Activated CD8-positive, alpha-beta memory T cell treated with anti-CD3 and anti-CD28 coated beads, Interleukin-2, amount 50 U/mL, for 24 hours (primary cell): Measurements from ENCODE around the gene DUS1L.

ENCODE experiments used
- DNase-seq: peaks from one replicate; pipeline ENCODE4 v3.0.0-alpha.2; 2020; ENCODE audit errors: extremely low read depth

DUS1L gene

DNA sequence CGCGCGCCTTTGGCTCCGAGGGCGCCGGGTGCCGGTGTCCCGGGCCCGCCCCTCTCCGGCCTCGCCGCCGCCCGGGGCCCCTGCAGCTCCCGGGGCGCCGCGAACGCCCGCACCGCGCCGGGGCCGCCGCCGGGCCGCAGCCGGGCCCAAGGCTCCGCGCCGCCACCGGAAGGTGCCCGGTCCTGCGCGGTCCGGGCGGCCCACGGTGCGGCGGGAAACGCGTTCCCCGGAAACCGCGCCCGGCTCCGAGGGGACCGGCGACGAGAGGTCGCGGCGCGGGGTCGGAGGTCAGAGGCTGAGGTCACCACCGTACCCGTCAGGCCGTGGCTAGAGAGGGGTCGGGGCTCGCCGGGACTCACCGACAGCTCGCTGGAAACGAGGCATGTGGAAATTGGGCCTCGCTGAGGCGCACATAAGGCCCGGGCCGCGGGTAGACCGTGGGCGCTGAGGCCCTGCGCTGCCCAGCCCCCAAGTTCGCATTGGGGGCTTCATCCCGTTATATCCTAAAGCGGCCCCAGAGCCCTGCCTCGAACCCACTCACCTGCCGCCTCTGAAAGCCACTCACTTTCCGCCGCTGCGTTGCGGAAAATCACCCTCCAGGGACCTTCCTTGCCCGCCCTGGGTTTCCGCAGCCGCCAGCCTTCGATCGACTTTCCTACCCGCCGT, at the start of gene DUS1L:
Gene DUS1L, minus strand, starts transcription at position 167 of the 666 bp plus-strand sequence. CDS start 745 bp downstream, outside the sequence.
- no peak for DNase-seq

DNA sequence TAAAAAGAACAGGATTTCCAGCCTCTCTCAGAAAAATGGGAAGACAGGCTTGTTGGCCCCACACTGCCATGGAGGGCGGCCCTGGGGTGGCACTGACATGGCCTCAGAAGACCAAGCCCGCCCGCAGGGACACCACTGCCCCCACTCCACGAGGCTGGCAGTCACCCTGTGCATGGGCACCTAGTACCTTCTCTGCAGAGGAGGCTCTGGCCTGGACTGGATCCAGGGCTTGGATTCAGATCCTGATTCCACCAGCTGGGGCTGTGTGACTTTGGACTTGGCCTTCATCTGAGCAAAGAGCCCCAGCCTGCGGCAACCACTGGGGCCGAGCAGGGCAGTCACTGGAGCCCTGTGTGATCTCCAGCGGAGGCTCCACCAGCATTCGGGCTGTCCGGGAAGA, 49.3 kb upstream of the DUS1L start:
- DNase-seq = no peak

DNA sequence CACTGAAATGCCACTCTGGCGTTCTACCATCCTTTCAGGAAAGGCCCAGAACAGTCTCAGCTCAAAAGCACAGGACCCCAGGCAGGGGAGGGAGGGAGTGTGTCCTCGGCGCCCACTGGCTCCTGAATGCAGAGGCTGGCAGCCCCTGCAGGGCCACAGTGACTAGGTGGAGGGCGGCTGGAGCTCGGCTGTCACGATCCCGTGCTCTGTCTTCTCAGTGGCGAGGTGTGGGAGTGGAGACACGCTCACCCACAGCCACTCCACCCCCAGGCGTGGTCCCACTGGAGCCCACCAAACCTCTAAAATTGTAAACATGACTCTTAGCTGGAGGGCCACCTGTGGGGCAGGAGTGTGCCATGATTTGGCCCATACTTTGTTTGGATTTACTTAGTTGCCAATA, 48.8 kb upstream of the DUS1L start:
- DNase-seq = no peak

DNA sequence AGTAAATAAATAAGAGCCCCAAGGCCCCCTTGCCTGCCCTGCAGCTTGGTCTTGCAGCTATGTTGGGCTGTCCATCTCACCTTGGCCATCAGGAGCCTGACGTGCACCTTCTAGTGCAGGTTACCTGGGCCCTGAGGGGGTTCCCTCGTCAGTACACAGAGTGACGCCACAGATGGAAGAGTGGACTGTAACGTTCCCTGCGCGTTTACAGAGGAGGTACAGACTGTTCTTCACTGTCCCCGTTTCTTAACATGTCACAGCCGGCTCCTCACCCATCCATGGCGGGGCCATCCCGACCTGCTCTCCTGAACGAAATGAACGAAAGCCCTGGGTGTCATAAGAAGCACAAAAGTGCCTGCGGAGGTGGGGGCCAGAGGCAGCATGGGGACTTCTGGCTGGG, 48.3 kb upstream of the DUS1L start:
- DNase-seq = no peak

DNA sequence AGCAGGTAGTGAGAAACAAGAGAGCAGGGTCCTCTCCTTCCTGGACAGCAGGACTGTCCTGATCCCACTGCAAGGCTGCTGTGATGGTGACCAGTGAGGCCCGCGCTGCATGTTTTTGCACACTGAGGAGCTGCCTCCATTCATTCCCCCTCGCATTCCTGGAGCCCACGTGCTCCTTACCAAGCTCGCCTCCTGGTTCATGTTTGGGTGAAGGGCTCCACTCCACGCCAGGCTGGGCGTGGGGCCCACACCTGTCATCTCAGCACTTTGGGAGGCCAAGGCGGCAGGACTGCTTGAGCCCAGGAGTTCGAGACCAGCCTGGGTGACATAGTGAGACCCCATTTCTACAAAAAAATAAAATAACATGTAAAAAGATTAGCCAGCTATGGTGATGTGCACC, 47.8 kb upstream of the DUS1L start:
- no peak for DNase-seq

DNA sequence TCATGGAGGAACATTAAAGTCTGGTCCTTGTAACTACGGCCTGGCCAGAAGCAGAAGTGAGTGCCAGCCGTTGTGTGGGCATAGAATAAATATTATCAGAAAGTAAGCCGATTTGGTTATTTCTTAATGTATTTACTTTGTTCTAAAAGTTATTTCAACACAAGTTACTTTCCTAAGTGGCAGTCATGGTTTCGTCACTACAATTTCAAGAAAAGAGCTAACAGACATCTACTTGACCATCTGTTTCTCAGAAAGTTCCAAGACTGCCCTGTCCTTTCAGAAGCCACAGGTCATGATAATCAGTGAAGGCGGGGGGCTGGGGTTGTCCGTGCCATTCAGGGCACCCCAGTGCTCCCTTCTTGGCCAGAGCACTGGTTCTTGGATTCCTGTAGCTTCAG, 47.3 kb upstream of the DUS1L start:
- no peak for DNase-seq

DNA sequence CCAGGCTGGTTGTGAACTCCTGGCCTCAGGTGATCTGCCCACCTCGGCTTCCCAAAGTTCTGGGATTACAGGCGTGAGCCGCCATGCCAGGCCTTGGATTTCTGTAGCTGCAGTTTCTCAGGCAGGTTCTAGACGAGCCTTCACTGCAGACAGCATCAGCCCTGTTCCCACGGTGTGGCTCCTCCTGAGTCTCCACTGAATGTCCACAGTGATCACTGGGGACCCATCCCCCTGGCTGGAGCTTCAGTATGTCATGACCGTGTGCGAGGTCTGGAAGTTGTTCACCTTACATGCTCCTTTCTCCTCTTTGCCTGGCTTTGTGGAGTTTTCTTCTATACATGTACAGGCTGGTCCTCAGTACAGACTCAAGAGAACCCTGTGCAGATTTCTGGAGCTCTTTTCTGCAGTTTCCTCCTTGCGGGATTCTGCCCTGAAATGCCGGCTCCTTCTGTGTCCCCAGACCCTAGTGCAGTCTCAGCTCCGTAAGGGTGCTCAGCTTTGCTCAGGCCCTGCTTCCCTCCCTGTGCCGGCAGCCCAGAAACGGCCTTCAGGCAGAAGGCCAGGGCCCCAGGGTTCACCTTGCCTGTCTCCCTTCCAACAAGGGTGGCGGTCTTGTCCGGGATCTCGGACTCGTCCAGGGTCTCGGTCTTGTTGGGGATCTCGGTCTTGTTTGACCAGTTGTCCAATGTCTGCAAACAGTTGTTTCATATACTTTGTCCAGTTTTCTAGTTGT, 46.7 kb upstream of the DUS1L start:
- DNase-seq = no peak

DNA sequence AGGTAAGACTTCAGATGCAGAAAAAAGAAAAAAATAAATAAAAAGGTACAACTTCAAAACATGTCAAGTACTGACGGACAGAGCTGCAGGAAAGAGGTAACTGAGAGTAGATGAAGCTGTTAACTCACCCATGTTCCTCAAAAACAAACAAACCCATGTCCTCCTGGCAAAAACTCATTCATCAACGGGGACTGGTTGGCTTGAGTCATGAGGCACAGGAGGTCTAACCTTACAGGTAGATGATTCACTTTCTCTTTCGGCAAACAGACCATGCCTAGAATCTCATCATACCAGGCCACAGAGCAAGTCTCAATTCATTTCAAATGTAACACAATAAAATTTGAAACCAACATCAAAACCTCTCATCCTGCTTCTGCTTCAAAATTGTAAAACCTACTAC, 44.7 kb upstream of the DUS1L start:
- no peak for DNase-seq

DNA sequence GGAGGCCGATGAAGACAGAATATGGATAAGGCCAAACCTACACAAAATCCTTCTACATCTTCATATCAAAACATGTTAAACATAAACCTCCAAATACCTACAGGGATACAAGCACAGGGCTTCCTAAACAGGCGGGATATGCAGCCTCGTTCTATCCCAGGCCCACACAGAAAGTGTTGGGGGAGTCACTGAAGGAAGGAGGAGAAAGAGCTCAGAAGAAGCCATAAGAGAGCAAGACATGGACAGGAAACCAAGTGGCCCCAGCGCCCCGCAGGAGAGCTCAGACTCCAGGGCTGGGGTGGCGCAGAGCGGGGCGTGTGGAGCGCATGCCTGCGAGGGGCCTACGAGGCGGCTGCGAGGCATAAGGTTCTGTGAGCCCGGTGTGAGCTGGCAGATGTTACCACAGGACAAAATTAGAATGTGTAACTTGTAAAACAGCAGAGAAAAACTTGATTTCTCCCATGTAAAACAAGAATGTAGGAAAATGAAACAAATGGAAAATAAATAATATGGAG, 43.4 kb upstream of the DUS1L start:
- DNase-seq = no peak

DNA sequence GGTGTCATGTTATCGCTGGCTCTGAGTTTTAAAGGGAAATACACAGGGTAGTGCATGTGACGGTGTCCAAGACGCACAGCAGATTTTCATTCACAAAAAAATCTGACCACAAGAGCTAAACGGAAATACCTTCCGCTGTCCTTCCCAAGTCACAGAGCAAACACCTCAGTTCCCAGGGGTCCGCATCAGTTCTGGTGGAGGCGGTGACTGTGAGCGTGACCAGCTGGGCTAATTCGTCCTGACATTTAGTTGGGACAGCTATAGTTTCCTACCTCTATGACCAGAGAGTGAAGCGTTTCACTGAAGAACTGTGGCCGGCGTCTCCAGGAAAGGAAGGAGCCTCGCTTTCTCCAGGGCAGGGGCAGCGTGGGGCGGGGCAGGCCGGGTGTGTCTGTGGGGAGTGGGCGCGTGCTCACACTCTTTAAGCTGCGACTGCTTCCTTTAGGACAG, 42.9 kb upstream of the DUS1L start:
- no peak for DNase-seq

DNA sequence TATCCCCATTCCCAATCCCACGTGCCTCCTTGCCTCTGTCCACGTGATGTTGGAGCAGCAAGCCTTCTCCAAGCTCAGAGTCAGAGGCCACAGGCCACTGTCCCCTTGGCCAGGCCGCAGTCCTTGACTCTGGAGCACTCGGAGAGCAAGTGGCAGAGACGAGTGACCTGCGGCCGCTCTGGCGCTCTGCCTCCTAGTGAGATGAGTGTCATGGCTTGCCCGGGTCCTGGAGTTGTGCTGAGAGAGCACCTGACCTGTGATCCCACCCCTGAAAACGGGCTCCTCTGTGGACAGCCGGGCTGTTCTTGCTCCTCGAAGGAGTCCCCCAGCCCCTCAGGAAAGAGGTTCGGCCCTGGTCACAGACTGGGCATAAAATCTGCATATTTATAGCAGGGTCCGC, 42.4 kb upstream of the DUS1L start:
- DNase-seq = no peak

DNA sequence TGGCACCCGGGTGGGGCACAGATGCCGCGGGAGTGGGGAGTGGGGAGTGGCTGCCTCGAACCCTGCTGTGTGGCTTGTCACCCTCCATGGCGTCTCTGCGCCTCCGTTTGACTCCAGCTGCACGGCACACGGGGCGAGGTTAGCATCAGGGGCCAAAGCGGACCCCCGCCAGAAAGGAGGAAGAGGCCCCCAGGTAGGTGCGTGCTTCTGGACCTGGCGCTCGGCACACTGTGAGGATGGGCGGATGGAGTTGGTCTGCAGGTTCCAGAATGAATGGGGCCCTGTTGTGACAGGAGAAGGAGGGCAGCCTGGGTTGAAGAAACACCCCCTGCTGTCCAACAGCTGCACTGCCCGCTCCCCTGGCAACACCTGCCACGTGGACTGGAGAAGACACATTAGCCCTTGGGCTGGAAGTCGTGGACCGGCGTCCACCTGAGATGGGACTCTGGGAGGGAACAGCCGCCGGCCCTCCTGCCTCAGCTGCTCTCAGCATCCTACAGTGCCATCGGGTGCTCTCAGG, 41.8 kb upstream of the DUS1L start:
- DNase-seq = no peak

DNA sequence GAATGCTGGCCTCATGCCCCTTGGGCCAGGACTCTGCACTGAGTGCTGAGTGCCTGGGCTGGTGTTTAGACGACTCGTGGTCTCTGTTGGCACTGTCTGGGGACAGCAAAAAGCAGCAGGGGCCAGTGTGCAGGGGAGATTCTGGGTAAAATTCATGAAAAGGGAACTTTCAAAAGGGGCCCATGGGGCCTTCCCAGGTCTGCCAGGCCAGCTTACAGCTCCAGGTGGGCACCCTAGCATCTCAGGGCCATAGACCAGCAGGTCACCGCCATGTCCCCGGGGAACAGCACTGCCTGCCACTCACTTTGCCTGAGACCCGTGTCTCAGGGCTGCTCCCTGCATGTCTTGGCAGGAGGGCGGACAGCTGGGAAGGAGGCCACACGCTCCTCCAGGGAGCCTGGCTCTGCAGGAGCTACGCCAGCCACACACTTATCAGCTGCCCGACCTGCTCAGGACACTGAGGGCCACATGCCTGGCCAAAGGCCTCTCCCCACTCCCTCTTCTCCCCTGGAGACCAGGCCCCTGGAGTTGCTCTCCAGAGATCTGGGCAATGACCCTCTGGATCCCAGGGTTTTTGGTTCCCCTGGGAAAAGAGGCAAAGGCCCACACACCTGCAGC, 41.2 kb upstream of the DUS1L start:
- DNase-seq = no peak

DNA sequence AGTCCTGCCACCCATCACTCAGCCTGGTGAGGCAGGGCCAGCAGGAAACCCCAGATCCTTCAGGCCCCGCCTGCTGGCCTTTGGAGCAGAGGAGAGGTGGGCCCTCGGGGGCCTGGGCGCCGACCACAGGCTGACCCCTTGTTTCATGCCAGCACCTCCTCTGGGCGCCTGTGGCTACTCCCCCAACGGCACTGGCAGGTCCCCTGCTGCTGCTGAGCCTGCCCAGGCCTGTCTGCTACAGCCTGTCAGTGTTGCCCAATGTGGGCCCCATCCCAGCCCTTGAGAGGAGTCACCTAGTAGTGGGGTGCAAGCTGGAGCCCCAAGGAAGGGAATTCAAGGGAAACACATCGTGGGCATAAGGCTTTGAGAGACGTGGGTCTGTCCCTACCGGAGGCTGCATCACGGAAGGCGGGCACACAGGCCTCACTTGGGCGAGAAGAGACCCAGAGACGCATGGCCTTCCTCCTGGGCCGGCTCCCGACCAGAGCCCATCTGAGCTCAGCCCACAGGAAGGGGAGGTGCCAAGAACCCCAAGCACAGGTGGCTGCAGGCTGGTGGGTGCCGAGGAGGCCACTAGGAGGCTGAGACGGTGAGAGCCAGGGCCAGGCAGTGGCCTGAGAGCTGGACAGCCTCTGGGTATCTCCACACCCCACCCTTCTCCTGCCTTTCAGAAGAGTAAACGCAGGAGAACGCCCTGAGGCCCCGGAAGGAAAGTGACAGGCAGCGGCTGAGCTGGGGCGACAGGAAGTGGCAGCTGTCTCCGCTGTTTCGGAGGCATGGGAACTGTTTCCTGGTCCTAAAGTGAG, 40.5 kb upstream of the DUS1L start:
- no peak for DNase-seq

DNA sequence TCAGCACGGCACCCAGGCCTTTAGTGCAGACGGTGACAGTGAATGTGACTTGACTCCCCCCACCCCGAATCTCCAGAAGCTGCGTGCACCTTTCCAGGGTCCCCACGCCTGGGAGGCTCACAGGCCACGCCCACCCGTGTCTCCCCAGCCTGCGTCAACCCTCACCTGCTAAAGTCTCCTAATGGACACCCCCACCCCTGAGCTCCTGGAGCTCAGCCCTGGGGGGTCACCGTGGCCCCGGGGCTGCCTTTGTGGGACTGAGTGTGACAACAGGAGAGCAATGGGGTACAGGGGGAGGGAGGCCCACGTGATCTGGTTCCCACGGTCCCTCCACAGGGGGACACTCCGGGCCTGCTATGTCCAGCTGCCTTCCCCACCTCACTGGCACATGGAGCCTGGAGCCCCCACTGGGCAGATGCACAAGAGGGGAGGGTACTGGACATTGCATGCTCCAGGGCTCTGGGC, 39.8 kb upstream of the DUS1L start:
- DNase-seq = no peak

DNA sequence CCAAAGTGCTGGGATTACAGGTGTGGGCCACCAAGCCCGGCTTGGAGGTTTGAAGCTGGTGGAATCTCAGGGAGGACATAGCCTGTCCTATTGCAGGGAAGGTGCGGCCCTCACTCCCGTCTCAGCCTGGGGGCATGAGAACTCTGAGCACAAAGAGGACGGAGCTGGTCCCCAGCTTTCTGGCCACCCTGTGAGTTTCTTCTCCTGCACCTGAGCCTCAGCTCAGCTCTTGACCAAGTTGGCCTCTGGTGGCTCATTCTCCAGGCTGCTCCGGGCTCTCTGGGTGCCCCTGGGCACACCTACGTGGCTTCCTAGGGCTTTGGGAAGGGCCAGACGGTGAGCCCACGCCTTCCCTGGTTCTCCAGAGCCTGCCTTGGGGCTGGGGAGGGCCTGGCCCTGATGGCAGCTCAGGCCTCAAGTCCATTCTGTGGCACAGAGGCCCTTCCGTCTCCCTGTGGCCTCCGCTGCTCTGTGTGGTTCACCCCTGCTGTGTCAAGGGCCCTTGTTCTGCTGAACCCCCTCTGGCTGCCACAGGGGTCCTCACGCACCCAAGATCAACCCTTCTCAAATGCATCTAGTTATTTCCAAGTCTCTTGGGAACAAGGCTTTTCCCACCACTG, 39.3 kb upstream of the DUS1L start:
- no peak for DNase-seq

DNA sequence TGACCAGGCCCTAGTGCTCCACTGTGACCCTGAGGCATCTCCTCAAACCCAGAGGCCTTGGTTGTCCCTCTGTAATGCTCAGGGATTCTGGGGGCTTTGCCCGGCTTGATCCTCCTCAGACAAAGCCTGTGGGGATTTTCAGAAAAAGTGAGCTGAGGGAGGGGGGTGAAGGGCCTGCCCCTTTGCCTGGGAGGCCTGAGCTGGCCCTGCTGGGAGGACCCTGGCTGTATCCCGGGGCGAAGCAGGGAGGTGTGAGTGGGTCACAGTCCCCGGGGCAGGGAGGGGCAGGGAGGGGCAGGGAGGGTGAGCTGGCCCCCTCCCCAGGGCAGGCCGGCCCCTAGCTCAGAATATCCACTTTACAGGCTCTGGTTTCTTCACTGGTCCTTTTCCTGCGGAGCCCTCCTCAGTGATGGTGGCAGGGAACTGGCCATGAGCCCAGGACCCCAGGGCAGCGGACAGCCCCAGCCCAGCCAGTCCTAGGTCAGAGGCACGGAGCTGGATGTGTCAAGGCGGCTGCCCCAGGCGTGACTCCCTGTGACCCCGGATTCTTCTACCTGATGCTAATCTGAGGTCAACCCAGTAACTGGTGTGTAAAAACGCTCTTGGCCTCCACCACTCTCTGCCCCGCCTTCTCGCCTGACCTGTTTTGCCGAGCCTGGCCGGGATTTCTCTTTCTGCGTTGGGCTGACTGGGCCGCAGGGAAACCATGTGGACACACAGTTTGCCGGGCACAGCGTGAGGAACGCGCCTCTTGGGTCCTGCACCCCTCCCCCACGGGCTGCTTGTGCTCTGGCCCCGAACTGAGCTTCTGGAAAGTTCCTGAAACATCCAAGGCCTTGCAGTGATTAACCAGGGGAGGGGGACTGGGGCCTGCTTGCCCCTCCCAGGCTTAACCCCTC, 38.2 kb upstream of the DUS1L start:
- no peak for DNase-seq

DNA sequence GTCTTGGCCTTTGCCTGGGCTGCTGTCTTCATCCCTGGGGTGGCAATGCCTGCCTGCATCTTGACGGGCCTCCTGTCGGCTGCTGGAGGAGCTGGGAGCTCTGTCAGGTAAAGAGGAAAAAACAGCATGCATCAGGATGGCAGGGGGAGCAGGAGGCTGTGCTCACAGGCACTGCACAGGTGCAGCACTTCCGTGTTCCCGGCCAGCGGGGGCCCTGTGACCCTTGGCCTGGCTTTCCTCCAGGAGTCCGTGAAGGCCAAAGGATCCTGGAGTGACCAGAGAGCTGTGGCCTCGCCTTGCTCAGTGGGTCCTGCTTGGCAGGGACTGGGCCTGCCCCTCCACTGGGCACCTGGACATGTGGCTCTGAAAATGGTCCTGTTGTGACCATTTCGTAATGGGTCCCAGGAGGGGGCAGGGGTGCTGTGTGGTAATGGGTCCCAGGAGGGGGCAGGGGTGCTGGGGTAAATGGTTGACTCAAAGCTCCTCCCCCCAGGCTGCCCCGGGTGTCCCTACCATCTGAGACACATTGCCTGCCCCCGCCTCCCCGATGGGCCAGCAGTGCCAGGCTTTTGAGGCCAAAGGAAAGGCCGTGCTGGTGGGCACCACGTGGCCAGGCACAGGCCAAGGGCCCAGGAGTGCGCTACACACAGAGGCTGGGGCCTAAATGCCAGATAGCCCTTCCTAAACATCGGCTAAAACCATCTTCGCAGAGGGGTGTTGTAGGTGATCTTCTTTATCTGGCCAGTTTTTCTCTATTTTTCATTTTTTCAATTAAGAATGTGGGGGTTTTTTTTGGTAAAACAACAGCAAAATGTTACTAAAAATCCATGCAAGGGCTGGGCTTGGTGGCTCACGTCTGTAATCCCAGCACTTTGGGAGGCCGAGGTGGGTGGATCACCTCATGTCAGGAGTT, 36.4 kb upstream of the DUS1L start:
- no peak for DNase-seq

DNA sequence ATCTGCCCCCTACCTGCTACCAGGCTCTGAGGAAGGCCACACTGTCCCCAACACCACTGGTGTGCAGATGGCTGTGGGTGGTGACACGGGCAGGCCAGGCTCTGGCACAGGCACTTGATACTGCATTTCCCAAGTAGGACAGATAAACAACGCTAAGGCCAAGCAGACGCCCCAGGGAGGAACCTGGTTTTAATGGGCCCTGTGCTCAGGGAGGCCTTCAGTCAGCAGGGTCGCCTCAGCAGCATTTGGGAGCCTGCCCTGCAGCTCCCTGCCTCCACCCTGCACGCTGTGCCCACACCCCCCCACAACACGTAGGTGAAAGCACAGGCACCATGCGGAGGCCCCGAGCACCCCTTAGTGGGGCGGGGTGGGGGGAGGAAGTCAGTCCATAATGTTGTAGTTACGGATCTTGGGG, 35.7 kb upstream of the DUS1L start:
- no peak for DNase-seq
